ENCODE data around the gene QRFP. TPM values are rescaled to one million over a fixed set of nuclear protein-coding genes. Genes with fewer than 3 reads are reported as not detected.

The QRFP gene
- polyA plus RNA-seq, 1 donor from 2014 or later = not detected

GRCh38 chr9:130872912-130873503 lies 23.6 kb downstream of the QRFP start:
- H3K79me2 ChIP-seq (replicated peaks; ENCODE audit: insufficient read depth, low read length) = peaks cover 11% of the 10 kb centered on the region
- H3K9ac ChIP-seq (ENCODE audit: low read length) = no peak overlapping the region
- H3K27ac ChIP-seq (ENCODE audit: low read length) = no peak overlapping the region

GRCh38 chr9:130872508-130872907 lies 24.1 kb downstream of the QRFP start:
- H3K79me2 ChIP-seq (replicated peaks; ENCODE audit: insufficient read depth, low read length) = peaks cover 11% of the 10 kb centered on the region
- no peak overlapping the region for H3K9ac ChIP-seq (ENCODE audit: low read length)
- H3K4me2 ChIP-seq (ENCODE audit: low read length) = no peak overlapping the region
- peaks cover 6% of the 10 kb centered on the region for H3K36me3 ChIP-seq (ENCODE audit: insufficient read depth, low read length)
- no peaks in the 10 kb centered on the region for H3K27me3 ChIP-seq (ENCODE audit: insufficient read depth, low read depth, low read length)
- no peak overlapping the region for H3K27ac ChIP-seq (ENCODE audit: low read length)
- no peak for TF ChIP-seq TAF1 (IDR thresholded peaks at IDR 0.05; ENCODE audit: low read depth)
- TF ChIP-seq EP300 (conservative IDR thresholded peaks at IDR 0.05; ENCODE audit: poor library complexity, severe bottlenecking) = no peak
- TF ChIP-seq SMC3 (conservative IDR thresholded peaks at IDR 0.05; ENCODE audit: poor library complexity) = no peak
- no peak for TF ChIP-seq MXI1 (conservative IDR thresholded peaks at IDR 0.05; ENCODE audit: poor library complexity, severe bottlenecking)
- no peak for TF ChIP-seq RAD21 (conservative IDR thresholded peaks at IDR 0.05)
- TF ChIP-seq, protein P1, sequence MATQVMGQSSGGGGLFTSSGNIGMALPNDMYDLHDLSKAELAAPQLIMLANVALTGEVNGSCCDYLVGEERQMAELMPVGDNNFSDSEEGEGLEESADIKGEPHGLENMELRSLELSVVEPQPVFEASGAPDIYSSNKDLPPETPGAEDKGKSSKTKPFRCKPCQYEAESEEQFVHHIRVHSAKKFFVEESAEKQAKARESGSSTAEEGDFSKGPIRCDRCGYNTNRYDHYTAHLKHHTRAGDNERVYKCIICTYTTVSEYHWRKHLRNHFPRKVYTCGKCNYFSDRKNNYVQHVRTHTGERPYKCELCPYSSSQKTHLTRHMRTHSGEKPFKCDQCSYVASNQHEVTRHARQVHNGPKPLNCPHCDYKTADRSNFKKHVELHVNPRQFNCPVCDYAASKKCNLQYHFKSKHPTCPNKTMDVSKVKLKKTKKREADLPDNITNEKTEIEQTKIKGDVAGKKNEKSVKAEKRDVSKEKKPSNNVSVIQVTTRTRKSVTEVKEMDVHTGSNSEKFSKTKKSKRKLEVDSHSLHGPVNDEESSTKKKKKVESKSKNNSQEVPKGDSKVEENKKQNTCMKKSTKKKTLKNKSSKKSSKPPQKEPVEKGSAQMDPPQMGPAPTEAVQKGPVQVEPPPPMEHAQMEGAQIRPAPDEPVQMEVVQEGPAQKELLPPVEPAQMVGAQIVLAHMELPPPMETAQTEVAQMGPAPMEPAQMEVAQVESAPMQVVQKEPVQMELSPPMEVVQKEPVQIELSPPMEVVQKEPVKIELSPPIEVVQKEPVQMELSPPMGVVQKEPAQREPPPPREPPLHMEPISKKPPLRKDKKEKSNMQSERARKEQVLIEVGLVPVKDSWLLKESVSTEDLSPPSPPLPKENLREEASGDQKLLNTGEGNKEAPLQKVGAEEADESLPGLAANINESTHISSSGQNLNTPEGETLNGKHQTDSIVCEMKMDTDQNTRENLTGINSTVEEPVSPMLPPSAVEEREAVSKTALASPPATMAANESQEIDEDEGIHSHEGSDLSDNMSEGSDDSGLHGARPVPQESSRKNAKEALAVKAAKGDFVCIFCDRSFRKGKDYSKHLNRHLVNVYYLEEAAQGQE (IDR thresholded peaks at IDR 0.05; ENCODE audit: borderline replicate concordance) = no peak
- TF ChIP-seq POLR2AphosphoS5 (IDR thresholded peaks at IDR 0.05) = no peak
- no peak for TF ChIP-seq EZH2 (IDR thresholded peaks at IDR 0.05; ENCODE audit: borderline replicate concordance, insufficient read depth, low read length, poor library complexity, severe bottlenecking)
- TF ChIP-seq, protein P2, sequence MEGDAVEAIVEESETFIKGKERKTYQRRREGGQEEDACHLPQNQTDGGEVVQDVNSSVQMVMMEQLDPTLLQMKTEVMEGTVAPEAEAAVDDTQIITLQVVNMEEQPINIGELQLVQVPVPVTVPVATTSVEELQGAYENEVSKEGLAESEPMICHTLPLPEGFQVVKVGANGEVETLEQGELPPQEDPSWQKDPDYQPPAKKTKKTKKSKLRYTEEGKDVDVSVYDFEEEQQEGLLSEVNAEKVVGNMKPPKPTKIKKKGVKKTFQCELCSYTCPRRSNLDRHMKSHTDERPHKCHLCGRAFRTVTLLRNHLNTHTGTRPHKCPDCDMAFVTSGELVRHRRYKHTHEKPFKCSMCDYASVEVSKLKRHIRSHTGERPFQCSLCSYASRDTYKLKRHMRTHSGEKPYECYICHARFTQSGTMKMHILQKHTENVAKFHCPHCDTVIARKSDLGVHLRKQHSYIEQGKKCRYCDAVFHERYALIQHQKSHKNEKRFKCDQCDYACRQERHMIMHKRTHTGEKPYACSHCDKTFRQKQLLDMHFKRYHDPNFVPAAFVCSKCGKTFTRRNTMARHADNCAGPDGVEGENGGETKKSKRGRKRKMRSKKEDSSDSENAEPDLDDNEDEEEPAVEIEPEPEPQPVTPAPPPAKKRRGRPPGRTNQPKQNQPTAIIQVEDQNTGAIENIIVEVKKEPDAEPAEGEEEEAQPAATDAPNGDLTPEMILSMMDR (IDR thresholded peaks at IDR 0.05; ENCODE audit: poor library complexity, severe bottlenecking) = no peak
- H3K4me3 ChIP-seq (ENCODE audit: low read length) = no peak overlapping the region
- no peaks in the 10 kb centered on the region for H3K9me2 ChIP-seq (ENCODE audit: insufficient read depth, low read length)
- no peaks in the 10 kb centered on the region for H3K9me3 ChIP-seq (ENCODE audit: low read length)
- H3F3A ChIP-seq (ENCODE audit: insufficient read depth, low read length, poor library complexity, severe bottlenecking) = no peaks in the 10 kb centered on the region
- peaks cover 5% of the 10 kb centered on the region for H4K20me1 ChIP-seq (ENCODE audit: insufficient read depth)
- no peak overlapping the region for H2AFZ ChIP-seq (ENCODE audit: low read depth, low read length)

More at GRCh38 chr9:130872912-130873503, 23.6 kb downstream of the QRFP start:
- TF ChIP-seq POLR2AphosphoS5 (IDR thresholded peaks at IDR 0.05) (no peak), MXI1 (conservative IDR thresholded peaks at IDR 0.05; ENCODE audit: poor library complexity, severe bottlenecking) (no peak), TAF1 (IDR thresholded peaks at IDR 0.05; ENCODE audit: low read depth) (no peak), SMC3 (conservative IDR thresholded peaks at IDR 0.05; ENCODE audit: poor library complexity) (no peak), EZH2 (IDR thresholded peaks at IDR 0.05; ENCODE audit: borderline replicate concordance, insufficient read depth, low read length, poor library complexity, severe bottlenecking) (no peak), RAD21 (conservative IDR thresholded peaks at IDR 0.05) (no peak), EP300 (conservative IDR thresholded peaks at IDR 0.05; ENCODE audit: poor library complexity, severe bottlenecking) (no peak)
- TF ChIP-seq, protein P1 (IDR thresholded peaks at IDR 0.05; ENCODE audit: borderline replicate concordance) = no peak
- TF ChIP-seq, protein P2 (IDR thresholded peaks at IDR 0.05; ENCODE audit: poor library complexity, severe bottlenecking) = no peak
- Histone ChIP-seq H3K36me3 (ENCODE audit: insufficient read depth, low read length) (peaks cover 6% of the 10 kb centered on the region), H3K9me3 (ENCODE audit: low read length) (no peaks in the 10 kb centered on the region), H3K9me2 (ENCODE audit: insufficient read depth, low read length) (no peaks in the 10 kb centered on the region), H3K4me2 (ENCODE audit: low read length) (no peak overlapping the region), H2AFZ (ENCODE audit: low read depth, low read length) (no peak overlapping the region), H3K4me3 (ENCODE audit: low read length) (no peak overlapping the region), H3K27me3 (ENCODE audit: insufficient read depth, low read depth, low read length) (no peaks in the 10 kb centered on the region), H3F3A (ENCODE audit: insufficient read depth, low read length, poor library complexity, severe bottlenecking) (no peaks in the 10 kb centered on the region), H4K20me1 (ENCODE audit: insufficient read depth) (peaks cover 5% of the 10 kb centered on the region)

All from neural cell (in vitro differentiated cells).